WERI-Rb-1 (cell line): ENCODE data around the gene EPB41L2.

Experiments used
- DNase-seq: peaks from one replicate; pipeline ENCODE4 v3.0.0-alpha.2; 2020
- H3K27ac ChIP-seq: fragments of 250-450 bp; sonication (Bioruptor Pico); 2 replicates; pipeline ENCODE4 v1.5.1; 2020; ENCODE audit warnings: mild to moderate bottlenecking, moderate library complexity
- H3K27me3 ChIP-seq: fragments of 250-450 bp; sonication (Bioruptor Pico); 2 replicates; pipeline ENCODE4 v1.5.1; 2021; ENCODE audit warnings: mild to moderate bottlenecking, low read depth, moderate library complexity; ENCODE audit not compliant: insufficient read depth, severe bottlenecking
- H3K36me3 ChIP-seq: fragments of 250-450 bp; sonication (Bioruptor Pico); 2 replicates; pipeline ENCODE4 v1.5.1; 2020; ENCODE audit warnings: mild to moderate bottlenecking, moderate library complexity
- H3K4me3 ChIP-seq: 2 replicates; pipeline ENCODE4 v1.5.1; 2011; ENCODE audit warnings: low read depth, mild to moderate bottlenecking, control low read depth, low read length
- H3K9me3 ChIP-seq: fragments of 250-450 bp; sonication (Bioruptor Pico); 2 replicates; pipeline ENCODE4 v1.5.1; 2021; ENCODE audit warnings: mild to moderate bottlenecking, moderate library complexity; ENCODE audit not compliant: severe bottlenecking
- TF ChIP-seq, protein P1 (sequence below): IDR thresholded peaks from 2 replicates; pipeline ENCODE4 v1.5.1; 2011; ENCODE audit warnings: low read depth, mild to moderate bottlenecking, control low read depth, inconsistent platforms, low read length

Gene EPB41L2

DNA sequence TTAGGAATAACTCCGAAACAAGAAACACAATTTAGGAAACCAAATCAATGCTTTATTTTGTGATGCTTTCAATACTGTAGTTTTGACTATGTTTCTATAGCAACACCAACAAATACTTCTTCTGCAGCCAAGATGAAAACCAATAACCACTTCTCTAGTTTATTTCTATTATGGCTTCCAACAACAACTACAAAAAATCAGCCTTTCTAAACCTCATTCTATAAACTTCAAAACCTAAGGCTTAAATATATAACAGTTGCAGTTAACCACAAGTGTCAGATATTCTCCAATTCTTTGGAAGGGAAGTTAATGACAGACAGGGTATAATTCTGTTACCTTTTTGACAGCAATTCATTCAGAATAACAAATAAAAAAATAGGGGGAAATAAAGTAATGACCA, 80.9 kb downstream of the EPB41L2 start:
- TF ChIP-seq, protein P1, sequence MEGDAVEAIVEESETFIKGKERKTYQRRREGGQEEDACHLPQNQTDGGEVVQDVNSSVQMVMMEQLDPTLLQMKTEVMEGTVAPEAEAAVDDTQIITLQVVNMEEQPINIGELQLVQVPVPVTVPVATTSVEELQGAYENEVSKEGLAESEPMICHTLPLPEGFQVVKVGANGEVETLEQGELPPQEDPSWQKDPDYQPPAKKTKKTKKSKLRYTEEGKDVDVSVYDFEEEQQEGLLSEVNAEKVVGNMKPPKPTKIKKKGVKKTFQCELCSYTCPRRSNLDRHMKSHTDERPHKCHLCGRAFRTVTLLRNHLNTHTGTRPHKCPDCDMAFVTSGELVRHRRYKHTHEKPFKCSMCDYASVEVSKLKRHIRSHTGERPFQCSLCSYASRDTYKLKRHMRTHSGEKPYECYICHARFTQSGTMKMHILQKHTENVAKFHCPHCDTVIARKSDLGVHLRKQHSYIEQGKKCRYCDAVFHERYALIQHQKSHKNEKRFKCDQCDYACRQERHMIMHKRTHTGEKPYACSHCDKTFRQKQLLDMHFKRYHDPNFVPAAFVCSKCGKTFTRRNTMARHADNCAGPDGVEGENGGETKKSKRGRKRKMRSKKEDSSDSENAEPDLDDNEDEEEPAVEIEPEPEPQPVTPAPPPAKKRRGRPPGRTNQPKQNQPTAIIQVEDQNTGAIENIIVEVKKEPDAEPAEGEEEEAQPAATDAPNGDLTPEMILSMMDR: no peak
- no peaks in the 10 kb centered on the region for H3K36me3 ChIP-seq
- no peak for DNase-seq
- H3K27me3 ChIP-seq: no peaks in the 10 kb centered on the region
- peaks cover 3% of the 10 kb centered on the region for H3K9me3 ChIP-seq
- no peak overlapping the region for H3K4me3 ChIP-seq
- H3K27ac ChIP-seq: no peak overlapping the region

DNA sequence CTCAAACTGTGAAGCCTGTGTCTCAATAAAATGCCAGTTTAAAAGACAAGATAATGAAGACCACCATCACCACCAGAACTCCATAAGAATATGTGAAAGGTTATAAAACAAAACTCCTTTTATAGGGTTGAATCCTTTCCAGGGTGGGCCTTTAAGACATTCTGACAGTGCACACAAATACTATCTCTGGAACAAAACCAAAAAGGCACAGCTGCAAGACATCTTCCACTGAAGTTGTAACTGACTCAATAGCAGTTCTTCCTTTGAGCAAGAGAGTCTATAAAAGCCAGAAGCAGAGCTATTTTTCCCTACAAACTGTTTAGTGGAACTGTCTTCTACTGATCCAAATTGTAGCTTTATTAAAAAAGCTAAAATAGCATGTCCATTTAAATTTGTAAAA, 81.6 kb downstream of the EPB41L2 start:
- H3K36me3 ChIP-seq: no peaks in the 10 kb centered on the region
- peaks cover 3% of the 10 kb centered on the region for H3K9me3 ChIP-seq
- H3K4me3 ChIP-seq: no peak overlapping the region
- no peak overlapping the region for H3K27ac ChIP-seq
- H3K27me3 ChIP-seq: no peaks in the 10 kb centered on the region
- no peak for DNase-seq
- TF ChIP-seq, protein P1: no peak

DNA sequence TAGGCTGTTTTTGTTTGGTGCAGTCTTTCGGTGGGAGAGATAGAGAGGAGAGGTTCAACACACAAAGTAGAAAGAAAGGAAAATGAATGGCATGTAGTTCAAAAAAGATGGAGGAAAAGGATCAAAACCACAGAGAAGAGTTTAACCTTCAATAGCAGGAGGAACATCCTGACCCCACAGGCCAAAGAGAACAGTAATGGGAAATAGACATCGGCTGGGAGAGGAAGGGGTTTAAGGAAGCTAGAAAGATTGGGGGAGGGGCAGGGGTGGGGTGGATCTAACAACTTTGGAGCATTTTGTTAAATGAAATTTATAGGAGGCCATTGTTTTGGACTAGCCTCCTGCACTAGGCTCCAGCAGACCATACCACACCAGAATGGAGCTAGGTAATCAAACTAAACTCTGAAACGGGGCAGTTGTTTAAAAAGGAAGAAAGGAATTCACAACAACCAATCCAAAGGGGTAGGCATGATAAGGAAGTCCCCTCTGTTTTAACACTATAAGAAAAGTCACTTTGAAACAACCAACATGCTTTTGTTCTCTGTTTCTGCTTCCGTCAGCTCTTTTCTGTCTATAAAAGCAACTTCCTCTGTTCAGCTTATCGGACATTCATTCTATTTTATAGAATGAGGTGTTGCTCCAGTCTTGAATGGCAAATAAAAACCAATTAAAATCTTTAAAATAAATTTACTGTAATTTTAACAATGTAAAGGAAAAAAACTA, 82.6 kb downstream of the EPB41L2 start:
- H3K27me3 ChIP-seq: no peaks in the 10 kb centered on the region
- TF ChIP-seq, protein P1: no peak
- DNase-seq: no peak
- H3K36me3 ChIP-seq: no peaks in the 10 kb centered on the region
- no peak overlapping the region for H3K4me3 ChIP-seq
- no peak overlapping the region for H3K27ac ChIP-seq
- peaks cover 3% of the 10 kb centered on the region for H3K9me3 ChIP-seq

GRCh38 chr6:130978660-130979396, 84.2 kb downstream of the EPB41L2 start:
- Histone ChIP-seq H3K27ac (no peak overlapping the region), H3K36me3 (no peaks in the 10 kb centered on the region), H3K27me3 (no peaks in the 10 kb centered on the region), H3K4me3 (no peak overlapping the region), H3K9me3 (no peaks in the 10 kb centered on the region)
- TF ChIP-seq, protein P1: no peak
- DNase-seq: no peak

- H3K27ac ChIP-seq: no peak overlapping the region
- DNase-seq: no peak
- no peaks in the 10 kb centered on the region for H3K9me3 ChIP-seq
- H3K36me3 ChIP-seq: no peaks in the 10 kb centered on the region
- no peaks in the 10 kb centered on the region for H3K27me3 ChIP-seq
- no peak overlapping the region for H3K4me3 ChIP-seq
- TF ChIP-seq, protein P1: no peak
These were observed 84.9 kb downstream of the EPB41L2 start for GRCh38 chr6:130978180-130978579.
